Measurements from ENCODE around the gene CARD11. TPM values are rescaled to one million over a fixed set of nuclear protein-coding genes. Genes with fewer than 3 reads are reported as not detected.

The CARD11 gene
- total RNA-seq, 4 donors from 2014 or later = 0.24 to 0.38 (median 0.29) TPM; not detected in 1

DNA sequence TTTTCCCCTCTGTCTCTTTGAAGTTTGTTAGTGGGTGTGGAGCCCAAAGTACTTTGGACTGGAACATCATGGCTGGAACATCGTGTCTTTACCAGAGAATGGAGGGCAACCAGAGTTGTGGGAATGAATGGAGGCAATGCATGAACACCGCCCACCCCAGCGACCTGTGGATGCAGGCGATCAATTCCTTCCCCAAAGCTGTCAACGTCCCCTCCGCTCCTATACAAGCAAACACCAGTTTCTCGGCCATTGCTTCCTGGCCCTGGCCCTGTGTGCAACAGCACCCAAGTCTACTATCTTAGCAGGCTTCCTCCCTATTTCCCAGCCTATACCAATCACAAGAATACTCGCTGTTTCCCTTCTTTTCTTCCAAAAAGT lies 62.6 kb downstream of the CARD11 start:
- DNase-seq (ENCODE audit: low spot score in 2 of 2) = no peak
- Histone ChIP-seq H3K27ac (no peak overlapping the region), H3K4me3 (no peak overlapping the region), H3K4me1 (peaks cover 6% of the 10 kb centered on the region), H3K27me3 (peaks cover 40% of the 10 kb centered on the region), H3K9me3 (no peaks in the 10 kb centered on the region), H3K36me3 (no peaks in the 10 kb centered on the region)
- TF ChIP-seq EP300 (IDR thresholded peaks at IDR 0.05) (no peak), POLR2AphosphoS5 (IDR thresholded peaks at IDR 0.05) (no peak), POLR2A (IDR thresholded peaks at IDR 0.05) (no peak), CTCF (IDR thresholded peaks at IDR 0.05) (no peak)
- WGBS = 92% methylated on average over 8 of the region's 8 CpGs

DNA sequence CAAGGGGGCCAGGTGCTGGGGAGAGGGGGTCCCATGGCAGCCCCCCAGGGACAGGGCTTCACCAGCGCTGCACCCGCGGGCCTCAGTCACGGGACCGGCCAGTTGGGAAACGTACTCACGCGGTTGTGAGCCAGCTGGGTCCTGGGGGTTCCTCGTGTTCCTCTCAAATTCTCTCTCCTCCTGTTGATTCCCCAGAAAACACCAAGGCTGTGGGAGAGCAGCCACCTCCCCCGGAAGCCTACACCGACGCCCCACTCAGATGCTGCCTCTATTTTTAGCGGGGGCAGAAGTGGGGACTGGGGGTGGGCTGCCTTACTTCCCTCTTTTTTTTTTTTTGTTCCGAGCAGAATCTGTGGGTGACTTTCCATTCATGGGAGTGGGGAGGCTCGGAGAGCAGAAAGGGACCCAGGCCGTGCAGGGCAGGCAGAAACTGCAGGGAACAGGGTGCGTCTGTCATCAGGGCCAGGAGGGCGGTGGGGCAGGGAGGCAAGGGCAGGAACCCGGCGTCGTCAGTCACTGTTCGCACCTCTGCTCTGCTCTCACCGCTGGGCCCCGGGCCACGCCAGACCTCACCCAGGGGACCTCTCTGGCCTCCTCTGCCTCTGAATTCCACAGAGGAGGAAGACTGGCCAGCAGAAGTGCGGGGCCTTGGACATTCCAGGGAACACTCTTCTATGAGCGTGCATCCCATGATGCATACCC lies 63.1 kb downstream of the CARD11 start:
- Histone ChIP-seq H3K27ac (no peak overlapping the region), H3K36me3 (no peaks in the 10 kb centered on the region), H3K9me3 (no peaks in the 10 kb centered on the region), H3K4me3 (no peak overlapping the region), H3K27me3 (peaks cover 40% of the 10 kb centered on the region), H3K4me1 (peaks cover 6% of the 10 kb centered on the region)
- 79% methylated on average over 27 of the region's 27 CpGs for WGBS
- peak in 1 of 2 donors; percentile 48 for DNase-seq (ENCODE audit: low spot score in 2 of 2)
- TF ChIP-seq POLR2AphosphoS5 (IDR thresholded peaks at IDR 0.05) (no peak), EP300 (IDR thresholded peaks at IDR 0.05) (no peak), POLR2A (IDR thresholded peaks at IDR 0.05) (no peak), CTCF (IDR thresholded peaks at IDR 0.05) (no peak)

DNA sequence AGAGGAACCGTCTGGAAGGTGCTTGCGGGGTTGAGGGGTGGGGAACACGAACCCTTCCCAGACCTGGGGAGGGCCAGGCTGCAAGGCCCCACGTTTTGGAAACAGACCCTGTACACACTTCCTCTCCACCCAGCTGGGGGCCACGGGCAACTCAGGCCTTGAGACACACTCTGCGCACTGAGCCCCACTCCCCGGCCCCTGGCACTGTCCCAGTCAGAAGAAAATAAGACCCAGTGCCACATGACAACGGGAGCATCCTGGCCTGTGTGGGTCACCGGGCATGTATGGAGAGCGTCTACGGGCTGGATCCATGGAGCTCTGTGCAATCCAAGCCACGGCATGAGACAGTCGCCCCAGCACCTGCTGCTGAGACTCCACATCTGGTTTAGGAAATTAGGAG lies 63.7 kb downstream of the CARD11 start:
- Histone ChIP-seq H3K4me3 (no peak overlapping the region), H3K36me3 (no peaks in the 10 kb centered on the region), H3K27ac (no peak overlapping the region), H3K27me3 (peaks cover 36% of the 10 kb centered on the region), H3K9me3 (no peaks in the 10 kb centered on the region), H3K4me1 (peaks cover 6% of the 10 kb centered on the region)
- TF ChIP-seq POLR2A (IDR thresholded peaks at IDR 0.05) (no peak), CTCF (IDR thresholded peaks at IDR 0.05) (no peak)
- 80% methylated on average over 8 of the region's 13 CpGs for WGBS
- peak in 1 of 2 donors; percentile 59 for DNase-seq (ENCODE audit: low spot score in 2 of 2)

DNA sequence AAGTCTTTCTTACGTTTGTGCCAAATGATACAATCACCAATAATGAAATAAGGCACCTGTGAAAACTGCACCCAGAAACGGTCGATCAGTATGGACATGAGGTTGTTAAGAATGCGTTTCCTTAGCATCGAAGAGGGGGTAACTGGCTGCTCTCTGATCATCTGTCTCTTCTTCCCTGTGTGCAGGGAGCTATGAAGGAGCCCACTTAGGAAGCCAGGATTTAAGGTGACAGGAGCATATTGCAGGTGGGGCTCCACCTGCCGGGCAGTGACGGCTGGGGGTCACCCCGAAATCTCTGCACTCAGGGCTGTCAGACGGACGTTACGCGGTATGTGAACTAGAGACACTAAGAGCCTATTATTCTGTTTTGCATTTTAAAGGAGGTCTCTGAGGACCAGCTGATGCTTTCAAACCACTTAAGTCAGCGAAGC lies 64.5 kb downstream of the CARD11 start:
- TF ChIP-seq CTCF (IDR thresholded peaks at IDR 0.05) = no peak
- no peak for TF ChIP-seq POLR2A (IDR thresholded peaks at IDR 0.05)
- no peak for TF ChIP-seq EP300 (IDR thresholded peaks at IDR 0.05)
- no peak for TF ChIP-seq POLR2AphosphoS5 (IDR thresholded peaks at IDR 0.05)
- H3K4me1 ChIP-seq = peaks cover 6% of the 10 kb centered on the region
- H3K27me3 ChIP-seq = peaks cover 36% of the 10 kb centered on the region
- H3K4me3 ChIP-seq = no peak overlapping the region
- no peaks in the 10 kb centered on the region for H3K36me3 ChIP-seq
- DNase-seq (ENCODE audit: low spot score in 2 of 2) = no peak
- no peak overlapping the region for H3K27ac ChIP-seq
- no peaks in the 10 kb centered on the region for H3K9me3 ChIP-seq
- WGBS = 60% methylated on average over 13 of the region's 13 CpGs

DNA sequence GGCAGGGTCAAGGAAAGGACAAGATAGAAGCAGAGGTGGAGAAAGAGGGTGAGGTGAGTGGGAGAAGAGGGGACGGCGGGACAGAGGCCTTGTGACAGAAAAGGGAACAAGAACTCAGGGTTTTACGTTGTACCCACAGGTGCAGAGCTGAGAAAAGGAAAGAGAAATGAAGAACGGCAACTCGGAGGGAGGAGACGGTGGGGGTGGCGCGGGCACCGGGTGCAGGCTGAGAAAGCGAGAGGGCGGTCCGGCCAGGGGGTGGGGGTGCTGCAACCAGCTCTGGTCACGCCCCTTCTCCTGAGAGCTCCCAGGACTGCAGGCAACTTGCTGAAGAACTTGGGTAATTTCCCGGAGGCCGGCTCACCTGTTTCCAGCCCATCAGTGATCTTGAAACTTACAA lies 65.3 kb downstream of the CARD11 start:
- WGBS = 11% methylated on average over 15 of the region's 15 CpGs
- peaks cover 36% of the 10 kb centered on the region for H3K27me3 ChIP-seq
- no peaks in the 10 kb centered on the region for H3K9me3 ChIP-seq
- H3K36me3 ChIP-seq = no peaks in the 10 kb centered on the region
- H3K4me1 ChIP-seq = peaks cover 6% of the 10 kb centered on the region
- TF ChIP-seq EP300 (IDR thresholded peaks at IDR 0.05) (no peak), POLR2AphosphoS5 (IDR thresholded peaks at IDR 0.05) (no peak)
- DNase-seq (ENCODE audit: low spot score in 2 of 2) = no peak
- peak overlapping the region; percentile 8 for H3K4me3 ChIP-seq
- H3K27ac ChIP-seq = no peak overlapping the region

Data from suprapubic skin (tissue), 4 donors.